Measurements from ENCODE around the gene MTA1. TPM values are rescaled to one million over a fixed set of nuclear protein-coding genes. Genes with fewer than 3 reads are reported as not detected.
A peak's percentile ranks its signal among the peaks of the same experiment; 100 is the strongest.

The MTA1 gene
- polyA plus RNA-seq, 1 of the 3 experiments (the other 2 are of a cell fraction) = 96.3 TPM

GRCh38 chr14:105400016-105400415, 19.6 kb upstream of the MTA1 start:
- TF ChIP-seq USF2 (IDR thresholded peaks at IDR 0.05; ENCODE audit: borderline replicate concordance, low read depth, low read length) (no peak), RCOR1 (IDR thresholded peaks at IDR 0.05; ENCODE audit: low read length) (no peak), MAX (IDR thresholded peaks at IDR 0.05; ENCODE audit: low read depth) (no peak), TCF12 (IDR thresholded peaks at IDR 0.05) (no peak), PBX3 (IDR thresholded peaks at IDR 0.05) (no peak), TAF1 (IDR thresholded peaks at IDR 0.05; ENCODE audit: borderline replicate concordance, low read depth, low read length) (no peak), REST (IDR thresholded peaks at IDR 0.05; ENCODE audit: low read depth, low read length) (no peak), JUND (IDR thresholded peaks at IDR 0.05) (no peak), NFIC (IDR thresholded peaks at IDR 0.05; ENCODE audit: borderline replicate concordance) (no peak), GABPA (IDR thresholded peaks at IDR 0.05; ENCODE audit: low read depth) (no peak), FOXM1 (IDR thresholded peaks at IDR 0.05; ENCODE audit: low read depth) (no peak), CHD2 (IDR thresholded peaks at IDR 0.05; ENCODE audit: low read length, partially characterized antibody) (no peak)
- Histone ChIP-seq H3F3A (replicated peaks; ENCODE audit: insufficient read depth) (no peaks in the 10 kb centered on the region), H3K4me3 (ENCODE audit: low read depth in 2 of 2, low read length in 1 of 2) (peak overlapping the region in 1 of 2 experiments; percentile 60; a peak in 2 of 4 replicates), H3K9me2 (no peaks in the 10 kb centered on the region), H3K9ac (no peak overlapping the region), H3K9me3 (peaks cover 3% of the 10 kb centered on the region; the same call in 1 of the 2 replicates), H3K27me3 (ENCODE audit: insufficient read depth) (no peaks in the 10 kb centered on the region), H3K27ac (ENCODE audit: low read depth in 2 of 2, low read length in 1 of 2) (no peak overlapping the region), H3K4me2 (peak overlapping the region; percentile 99; the same call in 1 of the 2 replicates), H3K36me3 (replicated peaks in 1 of 2; ENCODE audit: control insufficient read depth in 1 of 2, insufficient read depth in 2 of 2, low read length in 1 of 2) (peaks cover 7 to 10% of the 10 kb centered on the region in 2 experiments), H3K79me2 (ENCODE audit: insufficient read depth) (peaks cover 14% of the 10 kb centered on the region; the same call in 1 of the 2 replicates), H3K4me1 (ENCODE audit: control insufficient read depth in 1 of 2, insufficient read depth in 2 of 2, low read depth in 1 of 2, low read length in 1 of 2) (peaks cover 0 to 19% of the 10 kb centered on the region in 2 experiments; a peak in 1 of 4 replicates), H4K20me1 (ENCODE audit: insufficient read depth) (no peaks in the 10 kb centered on the region), H2AFZ (ENCODE audit: low read depth) (no peak overlapping the region)
- ChIA-PET POLR2A (interaction anchor here (2.5 kb wide), 1 partner anchor 11 kb away, joined by 8 read pairs; no protein-coding TSS in a partner anchor), CTCF (interaction anchor here (1.1 kb wide), 2 partner anchors 15 to 128 kb away, joined by 3 to 4 read pairs; no protein-coding TSS in a partner anchor)
- 93% methylated on average over 7 of the region's 9 CpGs for WGBS (ENCODE audit: low lambda C conversion rate)
- DNase-seq = no peak
